GM21367 (cell line): ENCODE results near the gene KRTAP9-7.
"Not testable (repeated sequence)": the region's sequence is repeated elsewhere in the genome, so short reads cannot be mapped to it uniquely, and the experiment has no call there.

Source experiments
- ATAC-seq: cut with Tn5 transposase; IDR thresholded peaks from one replicate; pipeline ENCODE4 v1.9.1; 2021; ENCODE audit not compliant: unreplicated experiment

KRTAP9-7 gene

GRCh38 chr17:41271323-41271722, 4.2 kb upstream of the KRTAP9-7 start:
- not testable (repeated sequence) for ATAC-seq

- ATAC-seq, result no peak
Measured at GRCh38 chr17:41271858-41272257, 3.6 kb upstream of the KRTAP9-7 start.

- no peak for ATAC-seq
Measured at GRCh38 chr17:41278176-41278955, 2.9 kb downstream of the KRTAP9-7 start.

- no peak for ATAC-seq
Measured at GRCh38 chr17:41284043-41284442, 8.5 kb downstream of the KRTAP9-7 start.

GRCh38 chr17:41284546-41284945, 9.0 kb downstream of the KRTAP9-7 start:
- no peak for ATAC-seq

- ATAC-seq, result no peak
Measured at GRCh38 chr17:41287050-41287449, 11.6 kb downstream of the KRTAP9-7 start.

GRCh38 chr17:41294016-41294415, 18.5 kb downstream of the KRTAP9-7 start:
- no peak for ATAC-seq

- no peak for ATAC-seq
Measured at GRCh38 chr17:41296846-41297245, 21.3 kb downstream of the KRTAP9-7 start.

GRCh38 chr17:41298458-41299135, 23.1 kb downstream of the KRTAP9-7 start:
- ATAC-seq, result no peak

- ATAC-seq, result no peak
Measured at GRCh38 chr17:41301204-41301790, 25.8 kb downstream of the KRTAP9-7 start.

GRCh38 chr17:41301916-41302901, 26.7 kb downstream of the KRTAP9-7 start, which contains the start of gene KRTAP29-1:
TSS of gene KRTAP29-1 (minus strand) at chr17:41302851. CDS start at chr17:41302851, 0 bp downstream.
- no peak for ATAC-seq

GRCh38 chr17:41302981-41303380, 27.5 kb downstream of the KRTAP9-7 start:
- no peak for ATAC-seq

GRCh38 chr17:41304091-41304490, 28.6 kb downstream of the KRTAP9-7 start:
- no peak for ATAC-seq

GRCh38 chr17:41307647-41308046, 32.1 kb downstream of the KRTAP9-7 start:
- ATAC-seq, result no peak

GRCh38 chr17:41308251-41308917, 32.9 kb downstream of the KRTAP9-7 start:
- no peak for ATAC-seq

GRCh38 chr17:41308918-41309359, 33.4 kb downstream of the KRTAP9-7 start, which contains the start of gene KRTAP16-1:
TSS of gene KRTAP16-1 (minus strand) at chr17:41309309. CDS start at chr17:41309253, 56 bp downstream.
- ATAC-seq, result no peak

GRCh38 chr17:41311111-41311510, 35.6 kb downstream of the KRTAP9-7 start:
- ATAC-seq, result no peak

GRCh38 chr17:41315204-41315794, 39.8 kb downstream of the KRTAP9-7 start, which contains the start of gene KRTAP17-1:
TSS of gene KRTAP17-1 (minus strand) at chr17:41315710. CDS start at chr17:41315650, 60 bp downstream.
- no peak for ATAC-seq

GRCh38 chr17:41315814-41316445, 40.4 kb downstream of the KRTAP9-7 start:
- no peak for ATAC-seq
